K562 (cell line): ENCODE results near the gene COPG2. TPM values are rescaled to one million over a fixed set of nuclear protein-coding genes. Genes with fewer than 3 reads are reported as not detected.
A peak's percentile ranks its signal among the peaks of the same experiment; 100 is the strongest.

Source experiments
- ARID2 ChIP-seq: fragments of 450-650 bp; IDR thresholded peaks from 2 replicates; pipeline ENCODE4 v1.6.1; 2017; ENCODE audit warnings: antibody characterized with exemption, mild to moderate bottlenecking
- CREB5 ChIP-seq: fragments of 250-450 bp; sonication (Bioruptor Pico); IDR thresholded peaks from 2 replicates; pipeline ENCODE4 v1.5.0; 2020; ENCODE audit warnings: mild to moderate bottlenecking
- CREBBP ChIP-seq: IDR thresholded peaks from one replicate; pipeline ENCODE4 v1.6.1; 2012; ENCODE audit warnings: low read depth, mild to moderate bottlenecking, control low read depth, inconsistent platforms, low read length
- EWSR1 ChIP-seq: fragments of 450-650 bp; IDR thresholded peaks from 2 replicates; pipeline ENCODE4 v1.6.1; 2018; ENCODE audit warnings: borderline replicate concordance, mild to moderate bottlenecking, low read depth, moderate library complexity; ENCODE audit not compliant: partially characterized antibody
- KAT2B ChIP-seq: IDR thresholded peaks from one replicate; pipeline ENCODE4 v1.6.1; 2012; ENCODE audit warnings: low read depth, mild to moderate bottlenecking, control low read depth, inconsistent platforms, low read length, moderate library complexity
- PHF20 ChIP-seq: fragments of 450-650 bp; IDR thresholded peaks from 2 replicates; pipeline ENCODE4 v1.6.1; 2018; ENCODE audit not compliant: partially characterized antibody
- PHF21A ChIP-seq: fragments of 450-650 bp; IDR thresholded peaks from 2 replicates; pipeline ENCODE4 v1.6.1; 2017; ENCODE audit warnings: low read depth, borderline replicate concordance
- SNIP1 ChIP-seq: fragments of 450-650 bp; IDR thresholded peaks from 2 replicates; pipeline ENCODE4 v1.7.1; 2017; ENCODE audit warnings: low read depth, mild to moderate bottlenecking
- SRF ChIP-seq, 2 experiments: fragments of 250-450, 450-650 bp in 1 of 2; sonication (Bioruptor Pico) in 1 of 2; sonication (generic) in 1 of 2; formaldehyde crosslinking; IDR thresholded peaks; 2 replicates each; pipeline versions ENCODE4 v1.5.0 to v1.5.1; 2020 to 2022; ENCODE audit warnings: mild to moderate bottlenecking in 1 of 2, missing genetic modification reagents in 1 of 2
- SRSF1 ChIP-seq: fragments of 200-400 bp; formaldehyde crosslinking; IDR thresholded peaks from 2 replicates; pipeline ENCODE4 v1.6.1; 2017; ENCODE audit warnings: mild to moderate bottlenecking, low read depth, low read length, moderate library complexity
- THRB ChIP-seq: fragments of 450-650 bp; formaldehyde crosslinking; conservative IDR thresholded peaks from 2 replicates; pipeline ENCODE4 v1.4.0; 2022; ENCODE audit warnings: mild to moderate bottlenecking, missing genetic modification characterization
- TOE1 ChIP-seq, 2 experiments: fragments of 450-650 bp in 1 of 2; sonication (generic) in 1 of 2; formaldehyde crosslinking in 1 of 2; IDR thresholded peaks; 2 replicates each; pipeline versions ENCODE4 v1.7.1 to v1.8.0; 2016 to 2022; ENCODE audit warnings: borderline replicate concordance in 2 of 2, mild to moderate bottlenecking in 2 of 2, antibody characterized with exemption in 1 of 2, inconsistent platforms in 1 of 2, low read depth in 1 of 2, missing genetic modification reagents in 1 of 2, moderate library complexity in 1 of 2
- YY1 ChIP-seq, 3 experiments: IDR thresholded peaks; 2 replicates each; pipeline ENCODE4 v1.6.1; 2011; ENCODE audit warnings: low read length in 2 of 3, mild to moderate bottlenecking in 2 of 3, moderate library complexity in 2 of 3, borderline replicate concordance in 1 of 3, control low read depth in 1 of 3, low read depth in 1 of 3; ENCODE audit not compliant: insufficient read depth in 3 of 3, insufficient replicate concordance in 2 of 3, control insufficient read depth in 1 of 3, insufficient read length in 1 of 3; ENCODE audit errors: extremely low read depth in 1 of 3
- ZBTB5 ChIP-seq: fragments of 450-650 bp; IDR thresholded peaks from 2 replicates; pipeline ENCODE4 v1.6.1; 2017; ENCODE audit warnings: antibody characterized with exemption
- ZNF436 ChIP-seq: fragments of 250-450, 450-650 bp; sonication (Bioruptor Pico); formaldehyde crosslinking; IDR thresholded peaks from 2 replicates; pipeline ENCODE4 v1.7.0; 2020; ENCODE audit warnings: mild to moderate bottlenecking
- ZNF445 ChIP-seq: fragments of 250-450 bp; sonication (Bioruptor Pico); IDR thresholded peaks from 2 replicates; pipeline ENCODE4 v1.4.0; 2020; ENCODE audit warnings: low read depth, mild to moderate bottlenecking, moderate library complexity
- ZNF76 ChIP-seq: fragments of 250-450 bp; sonication (Bioruptor Pico); IDR thresholded peaks from 2 replicates; pipeline ENCODE4 v1.4.0; 2020; ENCODE audit warnings: mild to moderate bottlenecking, moderate library complexity, borderline replicate concordance
- ZNF785 ChIP-seq: fragments of 250-450 bp; sonication (Bioruptor Pico); IDR thresholded peaks from 2 replicates; pipeline ENCODE4 v1.4.0; 2020; ENCODE audit warnings: mild to moderate bottlenecking
- polyA plus RNA-seq, 8 experiments: library from polyadenylated mRNA; depleted of rRNA in 4 of 8; stranded (reverse) in 5 of 8; unstranded in 3 of 8; fragments of >200 nt; fragmentation: Nextera tagmentation in 2 of 8; fragmentation: Illumina TruSeq in 1 of 8; extraction: Ambion mirVana in 2 of 8; extraction: Trizol in 1 of 8; gene quantifications; 2 replicates each; pipeline versions ENCODE4 v1.2.1 to v1.2.3, GENCODE V29; 2011 to 2014; ENCODE audit warnings: inconsistent platforms in 1 of 8, missing spikeins in 1 of 8
- total RNA-seq, 7 experiments: library from RNA; depleted of rRNA in 6 of 7; stranded (reverse); fragments of >200 nt in 6 of 7; fragmentation: Illumina TruSeq in 2 of 7; extraction: Trizol in 2 of 7; gene quantifications; 2 replicates each; pipeline versions ENCODE4 v1.2.1 to v1.2.3, GENCODE V29; 2011 to 2021; ENCODE audit warnings: low replicate concordance in 1 of 7
- TF ChIP-seq, protein P1 (sequence below): fragments of 450-650 bp; formaldehyde crosslinking; IDR thresholded peaks from 2 replicates; pipeline ENCODE4 v1.4.0; 2022; ENCODE audit warnings: missing genetic modification characterization

COPG2 gene
- total and polyA plus RNA-seq, 9 of the 15 experiments (the other 6 are each of a cell fraction or from before 2014, with no cell fraction given): 6.6 to 104 (median 32.5) TPM

DNA sequence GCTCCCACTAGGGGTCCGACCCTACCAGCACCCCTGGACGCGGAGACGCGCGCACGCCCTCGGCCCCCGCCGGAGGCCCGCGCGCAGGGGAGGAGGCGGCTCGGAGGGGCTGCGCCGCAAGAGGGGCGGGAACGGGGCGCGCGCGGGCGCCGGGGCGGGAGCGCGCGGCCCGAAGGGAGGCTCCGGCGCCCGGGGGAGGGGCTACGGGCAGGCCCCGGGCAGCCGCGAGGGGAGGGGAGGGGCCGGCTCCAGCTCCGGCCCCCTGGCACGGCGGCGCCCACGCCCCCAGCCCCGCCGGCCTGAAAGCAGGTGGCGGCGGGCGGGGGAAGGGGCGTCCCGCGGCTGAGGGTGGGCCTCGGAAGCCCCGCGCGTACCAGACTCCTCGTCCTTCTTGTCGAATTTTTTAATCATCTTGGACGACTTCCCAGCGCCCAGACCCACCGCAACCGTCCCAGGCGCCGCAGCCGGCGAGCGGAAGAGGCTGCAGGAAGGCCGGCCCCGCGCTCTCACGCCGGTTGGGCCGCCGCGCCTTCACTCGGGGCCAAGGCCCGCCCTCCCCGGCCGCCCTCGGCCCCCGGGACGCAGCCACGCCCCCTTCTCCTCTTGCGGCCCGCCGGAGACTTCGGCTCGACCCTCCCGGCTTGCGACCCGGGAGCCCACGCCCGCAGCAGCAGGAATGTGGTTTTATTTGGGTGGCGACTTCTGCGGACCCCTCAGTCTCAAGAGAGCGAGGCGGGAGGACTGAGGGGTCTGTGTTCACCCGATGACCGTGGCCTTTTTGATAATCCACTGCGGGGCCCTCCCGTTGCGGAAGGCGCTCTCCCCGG, at the start of gene COPG2 (continued):
- no peak for TF ChIP-seq CREB5 (CRISPR knock-in tag)
- peak; percentile 64; the same call in 1 of the 2 replicates for TF ChIP-seq THRB (CRISPR knock-in tag)
- TF ChIP-seq, protein P1, sequence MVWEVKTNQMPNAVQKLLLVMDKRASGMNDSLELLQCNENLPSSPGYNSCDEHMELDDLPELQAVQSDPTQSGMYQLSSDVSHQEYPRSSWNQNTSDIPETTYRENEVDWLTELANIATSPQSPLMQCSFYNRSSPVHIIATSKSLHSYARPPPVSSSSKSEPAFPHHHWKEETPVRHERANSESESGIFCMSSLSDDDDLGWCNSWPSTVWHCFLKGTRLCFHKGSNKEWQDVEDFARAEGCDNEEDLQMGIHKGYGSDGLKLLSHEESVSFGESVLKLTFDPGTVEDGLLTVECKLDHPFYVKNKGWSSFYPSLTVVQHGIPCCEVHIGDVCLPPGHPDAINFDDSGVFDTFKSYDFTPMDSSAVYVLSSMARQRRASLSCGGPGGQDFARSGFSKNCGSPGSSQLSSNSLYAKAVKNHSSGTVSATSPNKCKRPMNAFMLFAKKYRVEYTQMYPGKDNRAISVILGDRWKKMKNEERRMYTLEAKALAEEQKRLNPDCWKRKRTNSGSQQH (CRISPR knock-in tag): no peak
- TF ChIP-seq ZNF76 (CRISPR knock-in tag): no peak
- TF ChIP-seq ZNF785 (CRISPR knock-in tag): no peak
- TF ChIP-seq ZNF445: no peak
- TF ChIP-seq SRSF1: 0 out of 2 replicates have a peak, but pooled peaks have one; percentile 23
- no peak for TF ChIP-seq KAT2B
- TF ChIP-seq ZBTB5: no peak
- no peak for TF ChIP-seq EWSR1
- TF ChIP-seq SNIP1: no peak
- peak in 2 of 3 experiments; percentile 23 for TF ChIP-seq YY1 (IDR thresholded peaks at IDR 0.05; ENCODE audit: borderline replicate concordance in 1 of 3, control insufficient read depth in 1 of 3, extremely low read depth in 1 of 3, insufficient read depth in 3 of 3, insufficient read length in 1 of 3, insufficient replicate concordance in 2 of 3, low read depth in 1 of 3, low read length in 2 of 3)
- TF ChIP-seq PHF21A: no peak
- TF ChIP-seq TOE1 (IDR thresholded peaks at IDR 0.05; ENCODE audit: borderline replicate concordance): no peak
- TF ChIP-seq TOE1 (CRISPR knock-in tag; IDR thresholded peaks at IDR 0.05; ENCODE audit: borderline replicate concordance, low read depth): no peak
- no peak for TF ChIP-seq CREBBP
- 0 out of 4 replicates have a peak, but pooled peaks of 1 of the 2 experiments have one; percentile 5 for TF ChIP-seq SRF (CRISPR knock-in tag; IDR thresholded peaks at IDR 0.05)
- TF ChIP-seq ZNF436 (CRISPR knock-in tag): no peak
- TF ChIP-seq ARID2: no peak
- peak; percentile 88 for TF ChIP-seq PHF20
